Activated CD8-positive, alpha-beta T cell treated with anti-CD3 and anti-CD28 coated beads for 36 hours (primary cell): ENCODE measurements around the gene ZDHHC17. TPM values are rescaled to one million over a fixed set of nuclear protein-coding genes. Genes with fewer than 3 reads are reported as not detected.

Experiments
- ATAC-seq: fragments of 200-7000 bp; cut with Tn5 transposase; one replicate; pipeline ENCODE4 v1.10.0; 2021; ENCODE audit warnings: mild to moderate bottlenecking, moderate library complexity
- CTCF ChIA-PET: fragments of 350-600 bp; sonication (Branson Sonifier 250); formaldehyde crosslinking; loops from one replicate; lab custom pipeline; 2021; ENCODE audit warnings: antibody characterized with exemption; lab: Charles Lee
- POLR2A ChIA-PET: fragments of 350-600 bp; sonication (Branson Sonifier 250); formaldehyde crosslinking; loops from one replicate; lab custom pipeline; 2021; ENCODE audit warnings: antibody characterized with exemption; lab: Charles Lee
- DNase-seq: peaks from one replicate; pipeline ENCODE4 v3.0.0-alpha.2; 2020
- H3K27ac Mint-ChIP-seq: one replicate; pipeline ENCODE4 v1.8.0; 2021; ENCODE audit warnings: mild to moderate bottlenecking, mixed read lengths
- H3K27me3 Mint-ChIP-seq: one replicate; pipeline ENCODE4 v1.8.0; 2021; ENCODE audit warnings: mixed read lengths
- H3K36me3 Mint-ChIP-seq: one replicate; pipeline ENCODE4 v1.8.0; 2021; ENCODE audit warnings: low read depth, mixed read lengths
- H3K4me1 Mint-ChIP-seq: one replicate; pipeline ENCODE4 v1.8.0; 2021; ENCODE audit warnings: low read depth, mixed read lengths
- H3K4me3 Mint-ChIP-seq: one replicate; pipeline ENCODE4 v1.8.0; 2021; ENCODE audit warnings: mild to moderate bottlenecking, moderate library complexity, mixed read lengths
- H3K9me3 Mint-ChIP-seq: one replicate; pipeline ENCODE4 v1.8.0; 2021; ENCODE audit warnings: mixed read lengths
- CTCF ChIP-seq: fragments of 200-600 bp; IDR thresholded peaks from one replicate; pipeline ENCODE4 v1.8.0; 2022; ENCODE audit warnings: antibody characterized with exemption, mild to moderate bottlenecking
- intact Hi-C: fragments of 100-400 bp; cut with micrococcal nuclease; formaldehyde crosslinking; loops from one replicate; pipeline ENCODE4 v1.10.0; 2022
- total RNA-seq, 2 experiments: library from RNA; stranded (reverse); gene quantifications; one replicate each; pipeline ENCODE4 v1.2.3, GENCODE V29; 2021

Gene ZDHHC17
- total RNA-seq, 2 experiments from 2014 or later: 20.8 to 22.4 TPM

- Mint-ChIP-seq H3K9me3 (no peaks in the 10 kb centered on the region), H3K4me1 (no peaks in the 10 kb centered on the region), H3K27me3 (peaks cover 5% of the 10 kb centered on the region), H3K4me3 (no peak overlapping the region), H3K36me3 (no peaks in the 10 kb centered on the region), H3K27ac (no peak overlapping the region)
- intact Hi-C loops: no loop called here
- TF ChIP-seq CTCF: no peak
- DNase-seq (no peak), ATAC-seq (no peak)
- ChIA-PET CTCF (no interaction called here), POLR2A (interaction anchor here (1.6 kb wide), 1 partner anchor 21 kb away, joined by 3 read pairs; no protein-coding TSS in a partner anchor)
Observed at GRCh38 chr12:76747245-76747644, 16.7 kb upstream of the ZDHHC17 start.

- CTCF ChIA-PET: no interaction called here
- Mint-ChIP-seq H3K36me3 (no peaks in the 10 kb centered on the region), H3K4me3 (no peak overlapping the region), H3K27me3 (peaks cover 3% of the 10 kb centered on the region), H3K4me1 (peaks cover 4% of the 10 kb centered on the region), H3K9me3 (no peaks in the 10 kb centered on the region), H3K27ac (no peak overlapping the region)
- ATAC-seq (no peak), DNase-seq (no peak)
- POLR2A ChIA-PET: no interaction called here
- no peak for TF ChIP-seq CTCF
- intact Hi-C loops: no loop called here
Observed at GRCh38 chr12:76755829-76756379, 8.0 kb upstream of the ZDHHC17 start.

- ChIA-PET CTCF (no interaction called here), POLR2A (no interaction called here)
Observed at GRCh38 chr12:76757694-76758093, 6.2 kb upstream of the ZDHHC17 start.

GRCh38 chr12:76762601-76762980, 1.3 kb upstream of the ZDHHC17 start:
- POLR2A ChIA-PET: interaction anchor here (1.0 kb wide), 1 partner anchor 19 kb away, joined by 3 read pairs; no protein-coding TSS in a partner anchor
- intact Hi-C loops: no loop called here
- H3K27ac Mint-ChIP-seq: no peak overlapping the region
- H3K9me3 Mint-ChIP-seq: no peaks in the 10 kb centered on the region
- ATAC-seq (no peak), DNase-seq (no peak)
- CTCF ChIA-PET: interaction anchor here (1.0 to 2.1 kb wide), 3 partner anchors 15 to 141 kb away, joined by 4 to 8 read pairs (median 5); no protein-coding TSS in a partner anchor
- H3K36me3 Mint-ChIP-seq: peaks cover 3% of the 10 kb centered on the region
- no peak for TF ChIP-seq CTCF
- no peaks in the 10 kb centered on the region for H3K27me3 Mint-ChIP-seq
- H3K4me3 Mint-ChIP-seq: peak overlapping the region; percentile 90
- H3K4me1 Mint-ChIP-seq: peaks cover 27% of the 10 kb centered on the region

More at GRCh38 chr12:76757694-76758093, 6.2 kb upstream of the ZDHHC17 start:
- ATAC-seq: no peak
- DNase-seq: no peak
- Mint-ChIP-seq H3K27ac (no peak overlapping the region), H3K27me3 (peaks cover 3% of the 10 kb centered on the region), H3K4me1 (no peaks in the 10 kb centered on the region), H3K4me3 (no peak overlapping the region), H3K9me3 (no peaks in the 10 kb centered on the region), H3K36me3 (no peaks in the 10 kb centered on the region)
- intact Hi-C loops: no loop called here
- no peak for TF ChIP-seq CTCF

- ChIA-PET POLR2A (interaction anchor here (0.7 to 2.2 kb wide), 2 partner anchors 178 to 206 kb away, joined by 3 to 7 read pairs; partner anchors contain the start of gene OSBPL8), CTCF (interaction anchor here (2.2 kb wide), 1 partner anchor 26 kb away, joined by 12 read pairs; no protein-coding TSS in a partner anchor)
- Mint-ChIP-seq H3K36me3 (peaks cover 3% of the 10 kb centered on the region), H3K27ac (peak overlapping the region; percentile 95), H3K9me3 (no peaks in the 10 kb centered on the region), H3K4me3 (peak overlapping the region; percentile 90), H3K27me3 (no peaks in the 10 kb centered on the region), H3K4me1 (peaks cover 41% of the 10 kb centered on the region)
- ATAC-seq: no peak
- TF ChIP-seq CTCF: no peak
- intact Hi-C loops: no loop called here
- DNase-seq: no peak
Observed at GRCh38 chr12:76764856-76765255, 941 bp downstream of the ZDHHC17 start.
